B cell (primary cell): ENCODE measurements around the gene UBAC2. TPM values are rescaled to one million over a fixed set of nuclear protein-coding genes. Genes with fewer than 3 reads are reported as not detected.

ENCODE experiments used
- ATAC-seq: fragments of 200-7000 bp; cut with Tn5 transposase; one replicate; pipeline ENCODE4 v1.10.0; 2021; ENCODE audit warnings: low read depth, mild to moderate bottlenecking, moderate number of reproducible peaks, moderate library complexity
- CTCF ChIA-PET: fragments of 350-600 bp; sonication (Branson Sonifier 250); formaldehyde crosslinking; loops from one replicate; lab custom pipeline; 2021; ENCODE audit warnings: antibody characterized with exemption, inconsistent platforms; lab: Charles Lee
- POLR2A ChIA-PET: fragments of 350-600 bp; sonication (Branson Sonifier 250); formaldehyde crosslinking; loops from one replicate; lab custom pipeline; 2021; ENCODE audit warnings: antibody characterized with exemption; lab: Charles Lee
- DNase-seq: peaks from one replicate; pipeline ENCODE4 v3.0.0; 2013
- H2AFZ ChIP-seq: 2 replicates; pipeline ENCODE4 v1.6.1; 2012; ENCODE audit warnings: mild to moderate bottlenecking, low read depth, low read length; ENCODE audit not compliant: insufficient read depth, poor library complexity, severe bottlenecking
- H3K27ac ChIP-seq, 2 donors: 1 replicate in 1 of 2; 2 replicates in 1 of 2; pipeline ENCODE4 v1.5.1; 2012 to 2013; ENCODE audit warnings: low read length in 2 of 2, mild to moderate bottlenecking in 2 of 2, moderate library complexity in 1 of 2
- H3K27me3 ChIP-seq, 4 experiments: fragments of 200-600 bp in 1 of 4; sonication (generic) in 1 of 4; replicated peaks in 1 of 4; 1 replicate in 2 of 4; 2 replicates in 2 of 4; pipeline versions ENCODE4 v1.6.1 to v1.7.0; 2013 to 2016; ENCODE audit warnings: low read length in 3 of 4, mild to moderate bottlenecking in 2 of 4, mixed read lengths in 1 of 4, moderate library complexity in 1 of 4; ENCODE audit not compliant: insufficient read depth in 4 of 4, control insufficient read depth in 3 of 4; ENCODE audit errors: control extremely low read depth in 1 of 4
- H3K36me3 ChIP-seq, 2 experiments: replicated peaks in 1 of 2; 1 replicate in 1 of 2; 2 replicates in 1 of 2; pipeline versions ENCODE4 v1.6.1 to v1.7.1; 2013; ENCODE audit warnings: low read length in 1 of 2; ENCODE audit not compliant: insufficient read depth in 2 of 2, control insufficient read depth in 1 of 2; ENCODE audit errors: control extremely low read depth in 1 of 2, extremely low read depth in 1 of 2
- H3K4me1 ChIP-seq, 2 donors: fragments of 200-600 bp in 1 of 2; sonication (generic) in 1 of 2; 1 replicate in 1 of 2; 2 replicates in 1 of 2; pipeline versions ENCODE4 v1.5.1 to v1.6.1; 2013 to 2017; ENCODE audit warnings: low read length in 2 of 2; ENCODE audit not compliant: control insufficient read depth in 2 of 2, insufficient read depth in 2 of 2
- H3K4me2 ChIP-seq: replicated peaks from 2 replicates; pipeline ENCODE3; 2012; ENCODE audit warnings: mild to moderate bottlenecking, low read depth, low read length; ENCODE audit not compliant: poor library complexity, severe bottlenecking
- H3K4me3 ChIP-seq, 5 experiments: fragments of 200-600 bp in 1 of 5; sonication (generic) in 1 of 5; 1 replicate in 3 of 5; 2 replicates in 2 of 5; pipeline versions ENCODE4 v1.5.1 to v1.7.0; 2011 to 2016; ENCODE audit warnings: low read length in 4 of 5, mild to moderate bottlenecking in 4 of 5, low read depth in 2 of 5, control low read depth in 1 of 5, moderate library complexity in 1 of 5; ENCODE audit not compliant: insufficient read depth in 1 of 5; ENCODE audit errors: control extremely low read depth in 1 of 5, extremely low read depth in 1 of 5
- H3K79me2 ChIP-seq: fragments of 200-600 bp; sonication (generic); one replicate; pipeline ENCODE4 v1.6.0; 2016; ENCODE audit warnings: low read length; ENCODE audit not compliant: control insufficient read depth, insufficient read depth
- H3K9ac ChIP-seq: fragments of 200-600 bp; sonication (generic); 2 replicates; pipeline ENCODE4 v1.6.1; 2017; ENCODE audit warnings: mild to moderate bottlenecking, low read length, moderate library complexity
- H3K9me3 ChIP-seq, 3 donors: one replicate each; pipeline versions ENCODE4 v1.6.1 to v1.7.1; 2013; ENCODE audit warnings: low read length in 2 of 3; ENCODE audit not compliant: control insufficient read depth in 2 of 3, insufficient read depth in 1 of 3; ENCODE audit errors: control extremely low read depth in 1 of 3
- H4K20me1 ChIP-seq: 2 replicates; pipeline ENCODE4 v1.6.0; 2012; ENCODE audit warnings: mild to moderate bottlenecking, low read length; ENCODE audit not compliant: insufficient read depth, control insufficient read depth, poor library complexity, severe bottlenecking
- H3K27ac Mint-ChIP-seq: one replicate; pipeline ENCODE4 v1.8.0; 2021; ENCODE audit warnings: mixed read lengths
- H3K27me3 Mint-ChIP-seq: one replicate; pipeline ENCODE4 v1.8.0; 2021; ENCODE audit warnings: mixed read lengths
- H3K4me1 Mint-ChIP-seq: one replicate; pipeline ENCODE4 v1.8.0; 2021; ENCODE audit warnings: mixed read lengths
- H3K4me3 Mint-ChIP-seq: one replicate; pipeline ENCODE4 v1.8.0; 2021; ENCODE audit warnings: mixed read lengths
- H3K9me3 Mint-ChIP-seq: one replicate; pipeline ENCODE4 v1.8.0; 2022; ENCODE audit warnings: mixed read lengths; ENCODE audit not compliant: insufficient read depth
- CTCF ChIP-seq: fragments of 200-600 bp; IDR thresholded peaks from one replicate; pipeline ENCODE4 v1.8.0; 2022; ENCODE audit warnings: antibody characterized with exemption, mild to moderate bottlenecking
- EZH2 ChIP-seq: IDR thresholded peaks from 2 replicates; pipeline ENCODE4 v1.6.1; 2012; ENCODE audit warnings: borderline replicate concordance, low read depth, mild to moderate bottlenecking, moderate library complexity, low read length; ENCODE audit not compliant: insufficient read depth, poor library complexity, severe bottlenecking
- WGBS: methylation state at CpG from one replicate; pipeline ENCODE4 v1.1.5; 2013; ENCODE audit warnings: missing lambda C conversion rate; ENCODE audit not compliant: insufficient coverage; 5-methylcytosine and 5-hydroxymethylcytosine counted together
- intact Hi-C: fragments of 100-400 bp; cut with micrococcal nuclease; formaldehyde crosslinking; loops from one replicate; pipeline ENCODE4 v1.10.0; 2022
- polyA plus RNA-seq: library from polyadenylated mRNA; depleted of rRNA; stranded (reverse); fragments of >200 nt; gene quantifications from 2 replicates; pipeline ENCODE4 v1.2.3, GENCODE V29; 2012
- total RNA-seq, 2 donors: library from RNA; stranded (reverse); fragments of 120-200 nt in 1 of 2; gene quantifications; 1 replicate in 1 of 2; 2 replicates in 1 of 2; pipeline versions ENCODE4 v1.2.3 to v1.2.4, GENCODE V29; 2013 to 2022

The UBAC2 gene
- total and polyA plus RNA-seq, 2 donors (not counting 1 experiment from before 2014, with no cell fraction given) = 56.3 to 60.8 TPM

- WGBS = 42% methylated on average over 7 of the region's 8 CpGs
- Histone ChIP-seq H3K9me3 (no peaks in the 10 kb centered on the region), H3K4me3 (peak overlapping the region in 4 of 5 experiments; percentile 12 to 40 (median 28)), H3K79me2 (peaks cover 6% of the 10 kb centered on the region), H3K36me3 (no peaks in the 10 kb centered on the region), H3K9ac (peak overlapping the region; percentile 23), H3K27ac (peak overlapping the region; percentile 84 to 90), H3K4me1 (peaks cover 74 to 81% of the 10 kb centered on the region in 2 donors), H2AFZ (peak overlapping the region; percentile 36), H3K4me2 (peak overlapping the region; percentile 70), H4K20me1 (no peaks in the 10 kb centered on the region), H3K27me3 (no peaks in the 10 kb centered on the region)
- peak overlapping the region; percentile 85 for H3K4me3 Mint-ChIP-seq
- peak overlapping the region; percentile 92 for H3K27ac Mint-ChIP-seq
- ChIA-PET POLR2A (interaction anchor here (0.9 to 1.9 kb wide), 9 partner anchors 8 to 332 kb away, joined by 3 to 13 read pairs (median 4); no protein-coding TSS in a partner anchor), CTCF (interaction anchor here (0.9 to 7.7 kb wide), 16 partner anchors 10 to 243 kb away, joined by 3 to 93 read pairs (median 4); partner anchors contain the start of gene UBAC2)
- H3K9me3 Mint-ChIP-seq = no peaks in the 10 kb centered on the region
- H3K27me3 Mint-ChIP-seq = no peaks in the 10 kb centered on the region
- intact Hi-C loops = loop anchor here (1.0 kb wide), 5 partner anchors 13 to 190 kb away; no protein-coding TSS in a partner anchor
- TF ChIP-seq CTCF (no peak), EZH2 (no peak)
- ATAC-seq (no peak), DNase-seq (no peak)
- peaks cover 66% of the 10 kb centered on the region for H3K4me1 Mint-ChIP-seq
Observed at GRCh38 chr13:99419591-99420243, 219.1 kb downstream of the UBAC2 start.

GRCh38 chr13:99421271-99421670 lies 220.6 kb downstream of the UBAC2 start:
- CTCF ChIA-PET = interaction anchor here (1.2 to 7.7 kb wide), 7 partner anchors 14 to 152 kb away, joined by 3 to 93 read pairs (median 18); no protein-coding TSS in a partner anchor
- peaks cover 79% of the 10 kb centered on the region for H3K4me1 Mint-ChIP-seq
- H3K27ac ChIP-seq = peak overlapping the region in 1 of 2 donors; percentile 5

More at GRCh38 chr13:99421271-99421670, 220.6 kb downstream of the UBAC2 start:
- POLR2A ChIA-PET = interaction anchor here (0.7 to 1.9 kb wide), 2 partner anchors 65 to 115 kb away, joined by 4 to 6 read pairs; no protein-coding TSS in a partner anchor
- Mint-ChIP-seq H3K9me3 (no peaks in the 10 kb centered on the region), H3K4me3 (peak overlapping the region; percentile 49), H3K27me3 (no peaks in the 10 kb centered on the region), H3K27ac (peak overlapping the region; percentile 92)
- intact Hi-C loops = no loop called here
- Histone ChIP-seq H2AFZ (no peak overlapping the region), H3K4me3 (no peak overlapping the region), H3K9me3 (no peaks in the 10 kb centered on the region), H3K4me1 (peaks cover 90 to 96% of the 10 kb centered on the region in 2 donors), H3K79me2 (peaks cover 6% of the 10 kb centered on the region), H3K4me2 (peak overlapping the region; percentile 39), H4K20me1 (no peaks in the 10 kb centered on the region), H3K27me3 (no peaks in the 10 kb centered on the region), H3K9ac (no peak overlapping the region), H3K36me3 (no peaks in the 10 kb centered on the region)
- ATAC-seq (no peak), DNase-seq (no peak)
- WGBS = 86% methylated on average over 9 of the region's 10 CpGs
- TF ChIP-seq EZH2 = no peak
- no peak for TF ChIP-seq CTCF
